ENCODE data around the gene SMIM44. TPM values are rescaled to one million over a fixed set of nuclear protein-coding genes. Genes with fewer than 3 reads are reported as not detected.

SMIM44 gene
- total RNA-seq, 1 experiment from 2014 or later, result not detected

DNA sequence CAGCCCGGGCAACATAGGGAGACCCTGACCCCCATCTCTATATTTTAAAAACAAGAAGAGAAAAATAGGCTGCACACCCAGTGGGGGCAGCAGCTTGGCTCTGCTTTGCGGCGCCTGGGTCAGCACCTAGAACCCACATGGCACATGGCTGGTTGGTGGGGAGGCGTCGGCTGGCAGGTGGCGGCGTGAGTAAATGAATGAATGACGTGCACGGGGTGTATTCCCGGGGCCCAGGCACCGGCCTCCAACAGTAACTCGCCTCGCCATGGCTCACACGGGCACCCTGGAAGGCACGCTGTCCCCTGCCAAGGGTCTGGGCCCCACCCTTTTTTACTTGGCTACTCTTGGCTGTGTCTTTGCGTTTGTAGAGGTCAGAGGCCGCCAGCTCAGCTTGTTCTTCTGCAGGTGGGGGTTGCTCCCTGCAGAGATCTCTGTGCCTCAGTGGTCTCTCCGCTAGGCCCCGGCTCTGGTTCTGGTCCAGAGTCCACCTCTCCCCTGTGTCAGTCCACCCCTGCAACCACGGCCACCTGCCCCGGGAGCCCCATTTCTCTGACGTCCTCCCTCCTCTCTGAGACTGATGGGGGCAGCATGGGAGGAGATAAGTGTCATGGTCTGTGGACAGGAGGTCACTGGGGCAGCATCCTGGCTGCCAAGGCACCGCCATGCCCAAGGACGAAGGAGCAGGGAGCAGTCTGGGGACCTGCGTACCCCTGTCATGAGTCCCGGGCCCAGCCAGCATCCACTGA, 28.4 kb upstream of the SMIM44 start:
- Histone ChIP-seq H2BK20ac (ENCODE audit: low read depth, low read length, poor library complexity, severe bottlenecking) (no peak overlapping the region), H3K23ac (ENCODE audit: insufficient read length, low read depth, low read length) (no peak overlapping the region), H3K27ac (ENCODE audit: insufficient read length, low read depth, low read length) (no peak overlapping the region), H3K18ac (ENCODE audit: insufficient read length, low read depth, low read length) (no peak overlapping the region), H2BK12ac (ENCODE audit: insufficient read length, low read depth, low read length) (no peak overlapping the region), H2BK5ac (ENCODE audit: insufficient read length, low read length) (no peak overlapping the region), H3K23me2 (ENCODE audit: insufficient read length, low read depth, low read length, poor library complexity, severe bottlenecking) (peaks cover 12% of the 10 kb centered on the region), H3K4me2 (ENCODE audit: insufficient read depth, insufficient read length, low read length) (no peak overlapping the region), H2BK15ac (ENCODE audit: low read depth, low read length) (no peak overlapping the region), H3K9ac (ENCODE audit: extremely low read depth, insufficient read length, low read length) (no peak overlapping the region), H2AK5ac (ENCODE audit: insufficient read length, low read length) (no peak overlapping the region), H4K91ac (ENCODE audit: insufficient read length, low read depth, low read length) (no peak overlapping the region), H3K4ac (ENCODE audit: low read depth, low read length) (no peak overlapping the region), H3K14ac (ENCODE audit: insufficient read depth, low read length) (no peak overlapping the region), H3T11ph (ENCODE audit: low read length) (no peak overlapping the region), H4K5ac (ENCODE audit: insufficient read length, low read depth, low read length) (no peak overlapping the region), H3K79me2 (ENCODE audit: insufficient read depth, low read length) (peaks cover 3% of the 10 kb centered on the region; the same call in 1 of the 2 replicates), H3K56ac (ENCODE audit: insufficient read length, low read depth, low read length) (no peak overlapping the region), H3K9me3 (ENCODE audit: control insufficient read depth, low read depth, low read length) (no peaks in the 10 kb centered on the region), H2AFZ (ENCODE audit: low read length) (no peak overlapping the region), H3K4me1 (ENCODE audit: insufficient read depth, low read length) (no peaks in the 10 kb centered on the region), H4K20me1 (ENCODE audit: control insufficient read depth, insufficient read depth, insufficient read length) (no peaks in the 10 kb centered on the region), H3K79me1 (ENCODE audit: insufficient read depth, low read depth, low read length, poor library complexity, severe bottlenecking) (no peaks in the 10 kb centered on the region), H3K27me3 (ENCODE audit: insufficient read depth, low read length) (no peaks in the 10 kb centered on the region), H4K8ac (replicated peaks; ENCODE audit: insufficient read length, low read depth, low read length) (no peak overlapping the region), H2BK120ac (ENCODE audit: low read depth, low read length, poor library complexity, severe bottlenecking) (no peak overlapping the region)
- TF ChIP-seq, protein P1, sequence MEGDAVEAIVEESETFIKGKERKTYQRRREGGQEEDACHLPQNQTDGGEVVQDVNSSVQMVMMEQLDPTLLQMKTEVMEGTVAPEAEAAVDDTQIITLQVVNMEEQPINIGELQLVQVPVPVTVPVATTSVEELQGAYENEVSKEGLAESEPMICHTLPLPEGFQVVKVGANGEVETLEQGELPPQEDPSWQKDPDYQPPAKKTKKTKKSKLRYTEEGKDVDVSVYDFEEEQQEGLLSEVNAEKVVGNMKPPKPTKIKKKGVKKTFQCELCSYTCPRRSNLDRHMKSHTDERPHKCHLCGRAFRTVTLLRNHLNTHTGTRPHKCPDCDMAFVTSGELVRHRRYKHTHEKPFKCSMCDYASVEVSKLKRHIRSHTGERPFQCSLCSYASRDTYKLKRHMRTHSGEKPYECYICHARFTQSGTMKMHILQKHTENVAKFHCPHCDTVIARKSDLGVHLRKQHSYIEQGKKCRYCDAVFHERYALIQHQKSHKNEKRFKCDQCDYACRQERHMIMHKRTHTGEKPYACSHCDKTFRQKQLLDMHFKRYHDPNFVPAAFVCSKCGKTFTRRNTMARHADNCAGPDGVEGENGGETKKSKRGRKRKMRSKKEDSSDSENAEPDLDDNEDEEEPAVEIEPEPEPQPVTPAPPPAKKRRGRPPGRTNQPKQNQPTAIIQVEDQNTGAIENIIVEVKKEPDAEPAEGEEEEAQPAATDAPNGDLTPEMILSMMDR (conservative IDR thresholded peaks at IDR 0.05), result no peak
- Mint-ChIP-seq H3K9me3 (no peaks in the 10 kb centered on the region; a peak in 1 of 5 replicates), H3K27ac (no peak overlapping the region), H3K27me3 (ENCODE audit: low read depth) (no peaks in the 10 kb centered on the region; the same call in 1 of the 2 replicates), H3K36me3 (ENCODE audit: insufficient read depth in 1 of 3, low read depth in 3 of 3) (peaks cover 10 to 34% (median 19%) of the 10 kb centered on the region in 3 experiments; a peak in 6 of 7 replicates), H3K4me1 (peaks cover 18 to 41% of the 10 kb centered on the region in 2 experiments), H3K4me3 (no peak overlapping the region; a peak in 1 of 5 replicates)
- WGBS (ENCODE audit: extremely low coverage, insufficient read length, low lambda C conversion rate), result no CpG with 5 or more reads among the region's 26 CpGs
- no peak for DNase-seq
